Measurements from ENCODE around the gene CRIM1. TPM values are rescaled to one million over a fixed set of nuclear protein-coding genes. Genes with fewer than 3 reads are reported as not detected.

CRIM1 gene
- total RNA-seq, 1 experiment from 2014 or later, result 27.6 TPM

DNA sequence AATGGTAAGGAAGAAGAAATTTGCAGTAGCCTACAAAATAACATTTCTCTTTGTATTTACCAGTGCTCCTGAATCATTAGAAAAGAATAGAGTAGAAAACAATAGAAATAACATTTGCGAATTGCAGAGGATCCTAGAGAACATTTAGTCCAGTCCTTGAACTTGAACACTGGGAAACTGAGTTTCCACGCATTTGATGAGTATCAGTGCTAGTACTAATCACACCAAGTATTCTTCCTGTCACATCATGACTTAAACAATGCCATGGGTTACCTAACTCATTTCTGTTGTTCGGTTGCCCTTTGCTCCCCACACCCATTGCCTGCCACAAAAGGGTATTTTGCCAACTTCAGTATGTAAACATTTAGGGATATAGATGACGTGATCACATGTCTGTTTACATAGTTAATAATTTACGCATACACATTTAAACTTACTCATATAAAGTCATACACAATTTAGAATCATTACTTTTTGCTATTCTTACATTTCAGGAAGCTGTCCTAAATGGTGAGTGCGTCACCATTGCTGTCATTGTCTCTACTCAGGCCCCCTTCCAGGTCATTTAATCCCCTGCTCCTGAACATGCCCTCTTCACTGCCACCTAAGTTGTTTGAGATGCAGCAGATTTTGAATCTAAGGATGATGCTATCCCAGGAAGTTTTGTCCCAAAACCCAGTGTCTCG is 42.3 kb downstream of the CRIM1 start:
- Mint-ChIP-seq H3K4me3 (no peak overlapping the region), H3K9me3 (no peaks in the 10 kb centered on the region), H3K4me1 (peaks cover 14 to 19% of the 10 kb centered on the region in 2 experiments), H3K27me3 (ENCODE audit: low read depth) (no peaks in the 10 kb centered on the region), H3K27ac (no peak overlapping the region), H3K36me3 (ENCODE audit: insufficient read depth in 1 of 3, low read depth in 3 of 3) (peaks cover 0 to 4% (median 3%) of the 10 kb centered on the region in 3 experiments; a peak in 1 of 7 replicates)
- H4K5ac ChIP-seq (ENCODE audit: insufficient read length, low read depth, low read length), result no peak overlapping the region
- H4K20me1 ChIP-seq (ENCODE audit: control insufficient read depth, insufficient read depth, insufficient read length), result no peaks in the 10 kb centered on the region
- H4K91ac ChIP-seq (ENCODE audit: insufficient read length, low read depth, low read length), result no peak overlapping the region
- H3K4ac ChIP-seq (ENCODE audit: low read depth, low read length), result no peak overlapping the region
- peaks cover 8% of the 10 kb centered on the region for H3K79me1 ChIP-seq (ENCODE audit: insufficient read depth, low read depth, low read length, poor library complexity, severe bottlenecking)
- DNase-seq, result no peak
- H2BK12ac ChIP-seq (ENCODE audit: insufficient read length, low read depth, low read length), result no peak overlapping the region
- H2BK120ac ChIP-seq (ENCODE audit: low read depth, low read length, poor library complexity, severe bottlenecking), result no peak overlapping the region
- H2BK15ac ChIP-seq (ENCODE audit: low read depth, low read length), result no peak overlapping the region
- H4K8ac ChIP-seq (replicated peaks; ENCODE audit: insufficient read length, low read depth, low read length), result no peak overlapping the region
- no peak overlapping the region for H3T11ph ChIP-seq (ENCODE audit: low read length)
- no peak overlapping the region for H2BK20ac ChIP-seq (ENCODE audit: low read depth, low read length, poor library complexity, severe bottlenecking)
- H3K4me2 ChIP-seq (ENCODE audit: insufficient read depth, insufficient read length, low read length), result no peak overlapping the region
- H3K14ac ChIP-seq (ENCODE audit: insufficient read depth, low read length), result no peak overlapping the region
- H3K27ac ChIP-seq (ENCODE audit: insufficient read length, low read depth, low read length), result no peak overlapping the region
- no peak overlapping the region for H3K56ac ChIP-seq (ENCODE audit: insufficient read length, low read depth, low read length)
- H3K79me2 ChIP-seq (ENCODE audit: insufficient read depth, low read length), result peaks cover 19% of the 10 kb centered on the region; the same call in 1 of the 2 replicates
- TF ChIP-seq, protein P1, sequence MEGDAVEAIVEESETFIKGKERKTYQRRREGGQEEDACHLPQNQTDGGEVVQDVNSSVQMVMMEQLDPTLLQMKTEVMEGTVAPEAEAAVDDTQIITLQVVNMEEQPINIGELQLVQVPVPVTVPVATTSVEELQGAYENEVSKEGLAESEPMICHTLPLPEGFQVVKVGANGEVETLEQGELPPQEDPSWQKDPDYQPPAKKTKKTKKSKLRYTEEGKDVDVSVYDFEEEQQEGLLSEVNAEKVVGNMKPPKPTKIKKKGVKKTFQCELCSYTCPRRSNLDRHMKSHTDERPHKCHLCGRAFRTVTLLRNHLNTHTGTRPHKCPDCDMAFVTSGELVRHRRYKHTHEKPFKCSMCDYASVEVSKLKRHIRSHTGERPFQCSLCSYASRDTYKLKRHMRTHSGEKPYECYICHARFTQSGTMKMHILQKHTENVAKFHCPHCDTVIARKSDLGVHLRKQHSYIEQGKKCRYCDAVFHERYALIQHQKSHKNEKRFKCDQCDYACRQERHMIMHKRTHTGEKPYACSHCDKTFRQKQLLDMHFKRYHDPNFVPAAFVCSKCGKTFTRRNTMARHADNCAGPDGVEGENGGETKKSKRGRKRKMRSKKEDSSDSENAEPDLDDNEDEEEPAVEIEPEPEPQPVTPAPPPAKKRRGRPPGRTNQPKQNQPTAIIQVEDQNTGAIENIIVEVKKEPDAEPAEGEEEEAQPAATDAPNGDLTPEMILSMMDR (conservative IDR thresholded peaks at IDR 0.05), result no peak
- no peak overlapping the region for H2BK5ac ChIP-seq (ENCODE audit: insufficient read length, low read length)
- no CpG with 5 or more reads among the region's 7 CpGs for WGBS (ENCODE audit: extremely low coverage, insufficient read length, low lambda C conversion rate)
- H3K23ac ChIP-seq (ENCODE audit: insufficient read length, low read depth, low read length), result no peak overlapping the region
- no peaks in the 10 kb centered on the region for H3K23me2 ChIP-seq (ENCODE audit: insufficient read length, low read depth, low read length, poor library complexity, severe bottlenecking)
- H3K27me3 ChIP-seq (ENCODE audit: insufficient read depth, low read length), result no peaks in the 10 kb centered on the region
- no peak overlapping the region for H2AK5ac ChIP-seq (ENCODE audit: insufficient read length, low read length)
- no peaks in the 10 kb centered on the region for H3K9me3 ChIP-seq (ENCODE audit: control insufficient read depth, low read depth, low read length)
- no peak overlapping the region for H2AFZ ChIP-seq (ENCODE audit: low read length)
- no peak overlapping the region for H3K18ac ChIP-seq (ENCODE audit: insufficient read length, low read depth, low read length)
- H3K9ac ChIP-seq (ENCODE audit: extremely low read depth, insufficient read length, low read length), result no peak overlapping the region
- H3K4me1 ChIP-seq (ENCODE audit: insufficient read depth, low read length), result peaks cover 8% of the 10 kb centered on the region; the same call in 1 of the 2 replicates
